Neural cell (in vitro differentiated cells): ENCODE data around the gene PCBD1. TPM values are rescaled to one million over a fixed set of nuclear protein-coding genes. Genes with fewer than 3 reads are reported as not detected.

ENCODE experiments used
- H2AFZ ChIP-seq: fragments of 200-600, 300-800 bp; sonication (generic), shearing (Covaris generic); 2 replicates; pipeline ENCODE4 v1.6.0; 2014; ENCODE audit warnings: low read depth, mild to moderate bottlenecking, antibody characterized with exemption, low read length, moderate library complexity
- H3F3A ChIP-seq: fragments of 200-600 bp; shearing (Covaris generic); 2 replicates; pipeline ENCODE4 v1.6.1; 2016; ENCODE audit warnings: mild to moderate bottlenecking, moderate library complexity, mixed read lengths, antibody characterized with exemption, low read length; ENCODE audit not compliant: insufficient read depth, poor library complexity, severe bottlenecking
- H3K27ac ChIP-seq: fragments of 200-600, 300-800 bp; sonication (generic), shearing (Covaris generic); 2 replicates; pipeline ENCODE4 v1.5.1; 2014; ENCODE audit warnings: mild to moderate bottlenecking, low read length, moderate library complexity
- H3K27me3 ChIP-seq: fragments of 300-800, 200-600 bp; sonication (generic), shearing (Covaris generic); 2 replicates; pipeline ENCODE4 v1.6.0; 2014; ENCODE audit warnings: mild to moderate bottlenecking, low read depth, low read length, moderate library complexity; ENCODE audit not compliant: insufficient read depth
- H3K36me3 ChIP-seq: fragments of 300-800, 200-600 bp; sonication (generic), shearing (Covaris generic); 2 replicates; pipeline ENCODE4 v1.5.1; 2014; ENCODE audit warnings: mild to moderate bottlenecking, antibody characterized with exemption, low read length, moderate library complexity; ENCODE audit not compliant: insufficient read depth
- H3K4me2 ChIP-seq: fragments of 300-800, 200-600 bp; sonication (generic), shearing (Covaris generic); 2 replicates; pipeline ENCODE4 v1.6.0; 2014; ENCODE audit warnings: mild to moderate bottlenecking, low read length
- H3K4me3 ChIP-seq: fragments of 300-800, 200-600 bp; sonication (generic), shearing (Covaris generic); 2 replicates; pipeline ENCODE4 v1.5.1; 2014; ENCODE audit warnings: mild to moderate bottlenecking, low read length, moderate library complexity
- H3K79me2 ChIP-seq: fragments of 200-600 bp; shearing (Covaris generic); replicated peaks from 2 replicates; pipeline ENCODE4 v1.6.0; 2014; ENCODE audit warnings: mild to moderate bottlenecking, low read length, moderate library complexity; ENCODE audit not compliant: insufficient read depth
- H3K9ac ChIP-seq: fragments of 300-800, 200-600 bp; sonication (generic), shearing (Covaris generic); 2 replicates; pipeline ENCODE4 v1.6.1; 2016; ENCODE audit warnings: mild to moderate bottlenecking, low read length, mixed read lengths
- H3K9me2 ChIP-seq: fragments of 200-600 bp; shearing (Covaris generic); 2 replicates; pipeline ENCODE4 v1.6.1; 2016; ENCODE audit warnings: mild to moderate bottlenecking, low read length, mixed read lengths; ENCODE audit not compliant: insufficient read depth
- H3K9me3 ChIP-seq: fragments of 200-600, 300-800 bp; sonication (generic), shearing (Covaris generic); 2 replicates; pipeline ENCODE4 v1.6.1; 2016; ENCODE audit warnings: mild to moderate bottlenecking, mixed run types, low read length, moderate library complexity, mixed read lengths
- H4K20me1 ChIP-seq: fragments of 200-600 bp; shearing (Covaris generic); 2 replicates; pipeline ENCODE4 v1.6.1; 2016; ENCODE audit warnings: mild to moderate bottlenecking, mixed run types; ENCODE audit not compliant: insufficient read depth
- EP300 ChIP-seq: fragments of 450-650 bp; conservative IDR thresholded peaks from 2 replicates; pipeline ENCODE4 v1.6.1; 2014; ENCODE audit warnings: antibody characterized with exemption, mild to moderate bottlenecking, moderate library complexity; ENCODE audit not compliant: poor library complexity, severe bottlenecking
- EZH2 ChIP-seq: fragments of 200-600, 300-800 bp; shearing (Covaris generic), sonication (generic); IDR thresholded peaks from 2 replicates; pipeline ENCODE4 v1.6.1; 2014; ENCODE audit warnings: antibody characterized with exemption, low read length, borderline replicate concordance, mild to moderate bottlenecking; ENCODE audit not compliant: insufficient read depth, poor library complexity, severe bottlenecking
- MXI1 ChIP-seq: fragments of 450-650 bp; conservative IDR thresholded peaks from 2 replicates; pipeline ENCODE4 v1.6.1; 2014; ENCODE audit warnings: antibody characterized with exemption, mild to moderate bottlenecking; ENCODE audit not compliant: poor library complexity, severe bottlenecking
- RAD21 ChIP-seq: fragments of 450-650 bp; conservative IDR thresholded peaks from 2 replicates; pipeline ENCODE4 v1.6.1; 2014; ENCODE audit warnings: antibody characterized with exemption, mild to moderate bottlenecking, moderate library complexity
- SMC3 ChIP-seq: fragments of 450-650 bp; conservative IDR thresholded peaks from 2 replicates; pipeline ENCODE4 v1.6.1; 2014; ENCODE audit warnings: antibody characterized with exemption, mild to moderate bottlenecking, moderate library complexity; ENCODE audit not compliant: poor library complexity
- TAF1 ChIP-seq: IDR thresholded peaks from 2 replicates; pipeline ENCODE4 v1.6.1; 2012; ENCODE audit warnings: low read depth
- polyA plus RNA-seq: library from polyadenylated mRNA; depleted of rRNA; stranded (reverse); fragments of >200 nt; gene quantifications from 2 replicates; pipeline ENCODE4 v1.2.3, GENCODE V29; 2014
- TF ChIP-seq, protein P1 (sequence below): IDR thresholded peaks from 2 replicates; pipeline ENCODE4 v1.6.1; 2012; ENCODE audit warnings: borderline replicate concordance
- TF ChIP-seq, protein P2 (sequence below): fragments of 450-650 bp; IDR thresholded peaks from 2 replicates; pipeline ENCODE4 v1.5.1; 2014; ENCODE audit warnings: antibody characterized with exemption, mild to moderate bottlenecking, moderate library complexity; ENCODE audit not compliant: poor library complexity, severe bottlenecking

Gene PCBD1
- polyA plus RNA-seq, 1 donor from 2014 or later = 15.8 TPM

DNA sequence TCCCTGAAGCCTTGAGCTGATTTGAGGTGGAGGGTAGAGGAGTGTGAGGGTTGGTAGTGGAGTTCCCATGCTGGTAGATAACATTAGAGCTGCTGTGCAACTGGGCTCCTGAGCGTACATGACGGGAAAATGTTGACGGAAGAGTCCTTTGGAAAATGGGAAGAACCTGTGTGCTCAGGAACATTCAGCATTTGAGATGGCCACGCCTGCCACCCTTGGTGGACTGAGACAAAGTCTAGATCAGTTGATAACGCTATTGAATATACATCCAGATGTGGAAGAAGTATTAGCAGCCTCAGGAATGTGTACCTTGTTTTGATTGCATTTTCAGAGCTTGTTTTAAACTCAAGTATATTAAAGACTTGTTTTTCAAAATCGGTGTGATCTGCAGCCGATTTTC, 16.1 kb downstream of the PCBD1 start:
- Histone ChIP-seq H3K4me3 (no peak overlapping the region), H4K20me1 (no peaks in the 10 kb centered on the region), H3K9ac (no peak overlapping the region), H3K36me3 (peaks cover 14% of the 10 kb centered on the region), H2AFZ (no peak overlapping the region), H3K27me3 (no peaks in the 10 kb centered on the region), H3K79me2 (no peaks in the 10 kb centered on the region), H3K9me2 (no peaks in the 10 kb centered on the region), H3K4me2 (no peak overlapping the region), H3K27ac (no peak overlapping the region), H3K9me3 (no peaks in the 10 kb centered on the region), H3F3A (no peaks in the 10 kb centered on the region)
- TF ChIP-seq EP300 = no peak

DNA sequence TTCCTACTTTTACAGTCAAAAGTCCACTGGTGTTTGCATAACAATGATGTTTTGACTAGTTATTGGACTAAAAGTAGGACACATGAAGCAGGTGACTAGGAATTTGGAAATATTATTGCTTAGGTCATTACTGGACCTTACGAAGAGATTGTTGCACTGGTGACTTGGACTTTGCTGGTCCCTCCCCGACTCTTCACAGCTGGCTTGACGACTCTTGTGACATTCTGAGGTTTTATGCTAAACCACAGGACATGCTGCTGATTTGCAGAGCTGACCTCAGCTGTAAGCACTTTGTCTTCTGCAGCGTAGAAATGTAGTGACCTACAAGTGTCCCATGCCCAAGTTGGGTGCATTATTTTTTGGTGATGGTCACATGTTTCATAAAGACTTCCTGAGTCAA, 21.9 kb downstream of the PCBD1 start:
- Histone ChIP-seq H3K36me3 (peaks cover 4% of the 10 kb centered on the region), H3K9me2 (no peaks in the 10 kb centered on the region), H3K4me2 (no peak overlapping the region), H3K27me3 (no peaks in the 10 kb centered on the region), H3F3A (no peaks in the 10 kb centered on the region), H2AFZ (no peak overlapping the region), H4K20me1 (no peaks in the 10 kb centered on the region), H3K9ac (no peak overlapping the region), H3K27ac (no peak overlapping the region), H3K4me3 (no peak overlapping the region), H3K9me3 (no peaks in the 10 kb centered on the region), H3K79me2 (no peaks in the 10 kb centered on the region)
- TF ChIP-seq, protein P1, sequence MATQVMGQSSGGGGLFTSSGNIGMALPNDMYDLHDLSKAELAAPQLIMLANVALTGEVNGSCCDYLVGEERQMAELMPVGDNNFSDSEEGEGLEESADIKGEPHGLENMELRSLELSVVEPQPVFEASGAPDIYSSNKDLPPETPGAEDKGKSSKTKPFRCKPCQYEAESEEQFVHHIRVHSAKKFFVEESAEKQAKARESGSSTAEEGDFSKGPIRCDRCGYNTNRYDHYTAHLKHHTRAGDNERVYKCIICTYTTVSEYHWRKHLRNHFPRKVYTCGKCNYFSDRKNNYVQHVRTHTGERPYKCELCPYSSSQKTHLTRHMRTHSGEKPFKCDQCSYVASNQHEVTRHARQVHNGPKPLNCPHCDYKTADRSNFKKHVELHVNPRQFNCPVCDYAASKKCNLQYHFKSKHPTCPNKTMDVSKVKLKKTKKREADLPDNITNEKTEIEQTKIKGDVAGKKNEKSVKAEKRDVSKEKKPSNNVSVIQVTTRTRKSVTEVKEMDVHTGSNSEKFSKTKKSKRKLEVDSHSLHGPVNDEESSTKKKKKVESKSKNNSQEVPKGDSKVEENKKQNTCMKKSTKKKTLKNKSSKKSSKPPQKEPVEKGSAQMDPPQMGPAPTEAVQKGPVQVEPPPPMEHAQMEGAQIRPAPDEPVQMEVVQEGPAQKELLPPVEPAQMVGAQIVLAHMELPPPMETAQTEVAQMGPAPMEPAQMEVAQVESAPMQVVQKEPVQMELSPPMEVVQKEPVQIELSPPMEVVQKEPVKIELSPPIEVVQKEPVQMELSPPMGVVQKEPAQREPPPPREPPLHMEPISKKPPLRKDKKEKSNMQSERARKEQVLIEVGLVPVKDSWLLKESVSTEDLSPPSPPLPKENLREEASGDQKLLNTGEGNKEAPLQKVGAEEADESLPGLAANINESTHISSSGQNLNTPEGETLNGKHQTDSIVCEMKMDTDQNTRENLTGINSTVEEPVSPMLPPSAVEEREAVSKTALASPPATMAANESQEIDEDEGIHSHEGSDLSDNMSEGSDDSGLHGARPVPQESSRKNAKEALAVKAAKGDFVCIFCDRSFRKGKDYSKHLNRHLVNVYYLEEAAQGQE = no peak
- no peak for TF ChIP-seq EZH2
- TF ChIP-seq SMC3 = no peak
- no peak for TF ChIP-seq MXI1
- TF ChIP-seq RAD21 = no peak
- TF ChIP-seq, protein P2, sequence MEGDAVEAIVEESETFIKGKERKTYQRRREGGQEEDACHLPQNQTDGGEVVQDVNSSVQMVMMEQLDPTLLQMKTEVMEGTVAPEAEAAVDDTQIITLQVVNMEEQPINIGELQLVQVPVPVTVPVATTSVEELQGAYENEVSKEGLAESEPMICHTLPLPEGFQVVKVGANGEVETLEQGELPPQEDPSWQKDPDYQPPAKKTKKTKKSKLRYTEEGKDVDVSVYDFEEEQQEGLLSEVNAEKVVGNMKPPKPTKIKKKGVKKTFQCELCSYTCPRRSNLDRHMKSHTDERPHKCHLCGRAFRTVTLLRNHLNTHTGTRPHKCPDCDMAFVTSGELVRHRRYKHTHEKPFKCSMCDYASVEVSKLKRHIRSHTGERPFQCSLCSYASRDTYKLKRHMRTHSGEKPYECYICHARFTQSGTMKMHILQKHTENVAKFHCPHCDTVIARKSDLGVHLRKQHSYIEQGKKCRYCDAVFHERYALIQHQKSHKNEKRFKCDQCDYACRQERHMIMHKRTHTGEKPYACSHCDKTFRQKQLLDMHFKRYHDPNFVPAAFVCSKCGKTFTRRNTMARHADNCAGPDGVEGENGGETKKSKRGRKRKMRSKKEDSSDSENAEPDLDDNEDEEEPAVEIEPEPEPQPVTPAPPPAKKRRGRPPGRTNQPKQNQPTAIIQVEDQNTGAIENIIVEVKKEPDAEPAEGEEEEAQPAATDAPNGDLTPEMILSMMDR = no peak
- no peak for TF ChIP-seq TAF1
- no peak for TF ChIP-seq EP300

DNA sequence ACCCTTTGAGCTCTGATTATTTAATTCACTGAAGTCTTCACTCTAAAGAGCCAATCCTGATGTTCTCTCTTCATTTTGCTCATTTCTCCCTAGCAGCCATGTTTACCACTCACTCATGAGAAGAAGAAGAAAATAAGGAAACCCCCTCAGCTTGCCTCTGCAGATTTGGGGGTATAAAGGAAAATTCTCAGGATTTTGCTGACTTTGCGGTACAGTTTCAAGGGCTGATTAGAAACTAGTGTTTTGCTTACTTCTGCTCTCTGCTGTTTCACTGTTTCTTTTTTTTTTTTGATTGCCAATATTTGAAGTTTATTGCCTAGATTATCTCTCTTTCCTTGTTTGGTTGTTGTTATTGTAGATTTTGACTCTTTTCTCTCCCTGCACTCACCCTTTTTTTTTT, 23.4 kb downstream of the PCBD1 start:
- Histone ChIP-seq H3K4me3 (no peak overlapping the region), H3K9ac (no peak overlapping the region), H3K9me3 (no peaks in the 10 kb centered on the region), H2AFZ (no peak overlapping the region), H3K9me2 (no peaks in the 10 kb centered on the region), H3K27ac (no peak overlapping the region), H3K4me2 (no peak overlapping the region), H3F3A (no peaks in the 10 kb centered on the region), H3K79me2 (no peaks in the 10 kb centered on the region), H3K27me3 (no peaks in the 10 kb centered on the region), H4K20me1 (no peaks in the 10 kb centered on the region), H3K36me3 (peaks cover 4% of the 10 kb centered on the region)
- TF ChIP-seq EZH2 (no peak), SMC3 (no peak), RAD21 (no peak), MXI1 (no peak)
